GM12892 (cell line): ENCODE data around the gene TCF23.

Source experiments
- POLR2A ChIP-seq: IDR thresholded peaks from 2 replicates; pipeline ENCODE4 v1.6.1; 2011; ENCODE audit warnings: low read depth, low read length, control low read depth
- POLR2AphosphoS5 ChIP-seq: IDR thresholded peaks from 2 replicates; pipeline ENCODE4 v1.6.1; 2011; ENCODE audit warnings: low read depth, low read length, control low read depth
- TAF1 ChIP-seq: IDR thresholded peaks from 2 replicates; pipeline ENCODE4 v1.6.1; 2011; ENCODE audit warnings: low read depth, mild to moderate bottlenecking, control low read depth, low read length, borderline replicate concordance

DNA sequence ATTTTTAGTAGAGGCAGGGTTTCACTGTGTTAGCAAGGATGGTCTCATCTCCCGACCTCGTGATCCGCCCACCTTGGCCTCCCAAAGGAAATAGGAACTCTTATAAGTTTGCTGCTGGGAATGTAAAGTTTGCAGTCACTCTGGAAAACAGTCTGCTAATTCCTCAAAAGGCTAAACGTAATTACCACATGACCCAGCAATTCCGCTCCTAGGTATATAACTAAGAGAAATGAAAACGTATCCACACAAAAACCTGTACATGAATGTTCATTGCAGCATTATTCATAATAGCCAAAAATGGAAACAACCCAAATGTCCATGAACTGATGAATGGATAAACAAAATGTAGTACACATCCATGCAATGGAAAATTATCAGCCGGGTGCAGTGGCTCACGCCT is 41.2 kb downstream of the TCF23 start:
- TF ChIP-seq TAF1 (no peak), POLR2A (no peak), POLR2AphosphoS5 (no peak)
